Measurements from ENCODE around the gene MUC21. TPM values are rescaled to one million over a fixed set of nuclear protein-coding genes. Genes with fewer than 3 reads are reported as not detected.

The MUC21 gene
- total and polyA plus RNA-seq, 12 donors: 0.09 TPM; not detected in 11

- H3K4me1 ChIP-seq: peaks cover 0 to 13% (median 7%) of the 10 kb centered on the region in 9 donors
- WGBS, 2 donors: 53 to 85% methylated on average over 3 of the region's 3 CpGs
- H3K9me3 ChIP-seq: no peaks in the 10 kb centered on the region
- H3K27ac ChIP-seq: no peak overlapping the region
- H3K36me3 ChIP-seq: no peaks in the 10 kb centered on the region
- no peak for DNase-seq
- ATAC-seq: no peak
- H3K4me3 ChIP-seq: no peak overlapping the region
- intact Hi-C loops (cut with DNase I): loop anchor here in 1 of 10 donors (5.0 kb wide), 1 partner anchor 98 kb away; no protein-coding TSS in a partner anchor
- no peak for TF ChIP-seq CTCF (IDR thresholded peaks at IDR 0.05)
- peaks cover 0 to 28% (median 9%) of the 10 kb centered on the region in 7 donors for H3K27me3 ChIP-seq
Observed at GRCh38 chr6:30939473-30939872, 44.0 kb upstream of the MUC21 start.

- 65 to 73% methylated on average over 16 of the region's 16 CpGs for WGBS, 2 donors
- Histone ChIP-seq H3K27ac (no peak within 1 kb of the TSS), H3K9me3 (no peaks in the 10 kb centered on the region), H3K36me3 (no peaks in the 10 kb centered on the region), H3K4me1 (peaks cover 0 to 13% (median 7%) of the 10 kb centered on the region in 9 donors), H3K27me3 (peaks cover 0 to 36% (median 9%) of the 10 kb centered on the region in 7 donors), H3K4me3 (no peak within 1 kb of the TSS)
- intact Hi-C loops (cut with DNase I): loop anchor here in 2 of 10 donors (5.0 to 10.0 kb wide), 2 partner anchors 102 to 104 kb away; no protein-coding TSS in a partner anchor
- no peak for TF ChIP-seq CTCF (IDR thresholded peaks at IDR 0.05)
- no peak for ATAC-seq
- no peak for DNase-seq
Observed at GRCh38 chr6:30940361-30940986, 43.0 kb upstream of the MUC21 start, which contains the start of gene MUCL3. Gene MUCL3 (plus strand): TSS chr6:30940973. CDS start chr6:30941000, 27 bp downstream.

GRCh38 chr6:30942338-30943060 is 41.0 kb upstream of the MUC21 start:
- intact Hi-C loops (cut with DNase I): loop anchor here in 2 of 10 donors (5.0 to 10.0 kb wide), 2 partner anchors 100 to 102 kb away; no protein-coding TSS in a partner anchor
- ATAC-seq (peak; percentile 65 to 93 (median 86)), DNase-seq (peak; percentile 64 to 71)
- Histone ChIP-seq H3K27ac (no peak overlapping the region), H3K27me3 (peaks cover 0 to 36% (median 9%) of the 10 kb centered on the region in 7 donors), H3K4me3 (no peak overlapping the region), H3K9me3 (no peaks in the 10 kb centered on the region), H3K36me3 (no peaks in the 10 kb centered on the region), H3K4me1 (peaks cover 0 to 13% (median 7%) of the 10 kb centered on the region in 9 donors)
- peak in 7 of 9 donors; percentile 12 to 53 (median 42) for TF ChIP-seq CTCF (IDR thresholded peaks at IDR 0.05)
- 11 to 14% methylated on average over 15 of the region's 15 CpGs for WGBS, 2 donors

- no peak for TF ChIP-seq CTCF (IDR thresholded peaks at IDR 0.05)
- Histone ChIP-seq H3K27me3 (peaks cover 0 to 36% (median 3%) of the 10 kb centered on the region in 7 donors), H3K9me3 (no peaks in the 10 kb centered on the region), H3K36me3 (no peaks in the 10 kb centered on the region), H3K4me1 (peaks cover 0 to 13% (median 7%) of the 10 kb centered on the region in 9 donors), H3K4me3 (no peak overlapping the region), H3K27ac (no peak overlapping the region)
- DNase-seq (no peak), ATAC-seq (no peak)
- intact Hi-C loops (cut with DNase I): loop anchor here in 2 of 10 donors (5.0 to 10.0 kb wide), 2 partner anchors 98 to 101 kb away; no protein-coding TSS in a partner anchor
- 90 to 91% methylated on average over 4 of the region's 4 CpGs for WGBS, 2 donors
Observed at GRCh38 chr6:30944051-30944450, 39.5 kb upstream of the MUC21 start.
